ENCODE results near the gene AFF4. TPM values are rescaled to one million over a fixed set of nuclear protein-coding genes. Genes with fewer than 3 reads are reported as not detected.

The AFF4 gene
- total RNA-seq, 1 experiment from 2014 or later: 38.6 TPM

- TF ChIP-seq ATF3 (IDR thresholded peaks at IDR 0.05) (no peak), EZH2phosphoT487 (IDR thresholded peaks at IDR 0.05; ENCODE audit: borderline replicate concordance) (no peak), TCF7L2 (IDR thresholded peaks at IDR 0.05; ENCODE audit: borderline replicate concordance, extremely low read depth, insufficient read depth, insufficient read length) (no peak)
Measured at GRCh38 chr5:132829742-132830435, 133.5 kb downstream of the AFF4 start (continued).

GRCh38 chr5:132828846-132829494 is 134.5 kb downstream of the AFF4 start:
- Histone ChIP-seq H3K27me3 (ENCODE audit: insufficient read depth, low read length) (no peaks in the 10 kb centered on the region), H4K20me1 (ENCODE audit: insufficient read depth) (no peaks in the 10 kb centered on the region), H3K4me3 (replicated peaks in 1 of 2; ENCODE audit: low read depth in 1 of 2, low read length in 2 of 2) (peak overlapping the region; percentile 65 to 73), H3K36me3 (ENCODE audit: control insufficient read depth in 1 of 2, insufficient read depth in 2 of 2, low read length in 2 of 2) (no peaks in the 10 kb centered on the region), H2AFZ (ENCODE audit: low read depth, low read length, poor library complexity, severe bottlenecking) (no peak overlapping the region), H3K9ac (ENCODE audit: low read length) (peak overlapping the region; percentile 79), H3K4me2 (ENCODE audit: low read length) (peak overlapping the region; percentile 93), H3K4me1 (ENCODE audit: control insufficient read depth in 1 of 2, insufficient read depth in 2 of 2, low read length in 2 of 2) (peaks cover 12 to 19% of the 10 kb centered on the region in 2 experiments; a peak in 3 of 4 replicates), H3K27ac (ENCODE audit: low read depth, low read length) (no peak overlapping the region; the same call in 1 of the 2 replicates), H3K9me3 (ENCODE audit: control insufficient read depth in 1 of 2, insufficient read depth in 1 of 2, low read depth in 1 of 2, low read length in 2 of 2) (no peaks in the 10 kb centered on the region), H3K79me2 (ENCODE audit: insufficient read depth, low read length) (peaks cover 6% of the 10 kb centered on the region; the same call in 1 of the 2 replicates), H3K9me2 (ENCODE audit: insufficient read depth) (no peaks in the 10 kb centered on the region)
- ChIA-PET CTCF (interaction anchor here (3.9 kb wide), 1 partner anchor 9 kb away, joined by 31 read pairs; no protein-coding TSS in a partner anchor), RAD21 (ENCODE audit: low non-redundant PET in 1 of 2, low total read pairs in 2 of 2, uncharacterized antibody in 2 of 2, unreplicated experiment in 2 of 2) (no interaction called here), POLR2A (no interaction called here)
- intact Hi-C loops (cut with micrococcal nuclease): no loop called here
- BruUV-seq (replicated peaks): no TSS peak
- ATAC-seq (no peak), DNase-seq (ENCODE audit: low read depth, low spot score) (no peak)
- no peak for TF ChIP-seq CBX3 (IDR thresholded peaks at IDR 0.05; ENCODE audit: low read depth)
- no peak for TF ChIP-seq REST (IDR thresholded peaks at IDR 0.05; ENCODE audit: low read depth)
- no peak for TF ChIP-seq JUND (IDR thresholded peaks at IDR 0.05)
- TF ChIP-seq FOSL1 (IDR thresholded peaks at IDR 0.05; ENCODE audit: low read depth): no peak
